Measurements from ENCODE around the gene RHBDD2. TPM values are rescaled to one million over a fixed set of nuclear protein-coding genes. Genes with fewer than 3 reads are reported as not detected.

RHBDD2 gene
- total and polyA plus RNA-seq, 9 of the 15 experiments (the other 6 are each of a cell fraction or from before 2014, with no cell fraction given) = 3.3 to 36.7 (median 17.9) TPM

- TF ChIP-seq, protein P1, sequence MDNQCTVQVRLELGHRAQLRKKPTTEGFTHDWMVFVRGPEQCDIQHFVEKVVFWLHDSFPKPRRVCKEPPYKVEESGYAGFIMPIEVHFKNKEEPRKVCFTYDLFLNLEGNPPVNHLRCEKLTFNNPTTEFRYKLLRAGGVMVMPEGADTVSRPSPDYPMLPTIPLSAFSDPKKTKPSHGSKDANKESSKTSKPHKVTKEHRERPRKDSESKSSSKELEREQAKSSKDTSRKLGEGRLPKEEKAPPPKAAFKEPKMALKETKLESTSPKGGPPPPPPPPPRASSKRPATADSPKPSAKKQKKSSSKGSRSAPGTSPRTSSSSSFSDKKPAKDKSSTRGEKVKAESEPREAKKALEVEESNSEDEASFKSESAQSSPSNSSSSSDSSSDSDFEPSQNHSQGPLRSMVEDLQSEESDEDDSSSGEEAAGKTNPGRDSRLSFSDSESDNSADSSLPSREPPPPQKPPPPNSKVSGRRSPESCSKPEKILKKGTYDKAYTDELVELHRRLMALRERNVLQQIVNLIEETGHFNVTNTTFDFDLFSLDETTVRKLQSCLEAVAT (IDR thresholded peaks at IDR 0.05) = peak in 1 of 2 experiments; percentile 14; a peak in 1 of 4 replicates
- TF ChIP-seq ZNF174 (CRISPR knock-in tag; IDR thresholded peaks at IDR 0.05) (no peak), C11orf30 (IDR thresholded peaks at IDR 0.05; ENCODE audit: low read depth) (peak; percentile 72), KDM1A (IDR thresholded peaks at IDR 0.05) (peak; percentile 69 to 81), ZKSCAN8 (CRISPR knock-in tag; IDR thresholded peaks at IDR 0.05) (no peak), MXD1 (CRISPR knock-in tag; IDR thresholded peaks at IDR 0.05; ENCODE audit: borderline replicate concordance, poor library complexity, severe bottlenecking) (no peak), ZFPM2 (CRISPR knock-in tag; IDR thresholded peaks at IDR 0.05) (no peak), ADNP (tag; IDR thresholded peaks at IDR 0.05) (peak; percentile 82), ZNF407 (IDR thresholded peaks at IDR 0.05; ENCODE audit: low read depth) (no peak)
- TF ChIP-seq, protein P2, sequence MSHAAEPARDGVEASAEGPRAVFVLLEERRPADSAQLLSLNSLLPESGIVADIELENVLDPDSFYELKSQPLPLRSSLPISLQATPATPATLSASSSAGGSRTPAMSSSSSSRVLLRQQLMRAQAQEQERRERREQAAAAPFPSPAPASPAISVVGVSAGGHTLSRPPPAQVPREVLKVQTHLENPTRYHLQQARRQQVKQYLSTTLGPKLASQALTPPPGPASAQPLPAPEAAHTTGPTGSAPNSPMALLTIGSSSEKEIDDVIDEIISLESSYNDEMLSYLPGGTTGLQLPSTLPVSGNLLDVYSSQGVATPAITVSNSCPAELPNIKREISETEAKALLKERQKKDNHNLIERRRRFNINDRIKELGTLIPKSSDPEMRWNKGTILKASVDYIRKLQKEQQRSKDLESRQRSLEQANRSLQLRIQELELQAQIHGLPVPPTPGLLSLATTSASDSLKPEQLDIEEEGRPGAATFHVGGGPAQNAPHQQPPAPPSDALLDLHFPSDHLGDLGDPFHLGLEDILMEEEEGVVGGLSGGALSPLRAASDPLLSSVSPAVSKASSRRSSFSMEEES (CRISPR knock-in tag; IDR thresholded peaks at IDR 0.05) = no peak
- TF ChIP-seq, protein P3, sequence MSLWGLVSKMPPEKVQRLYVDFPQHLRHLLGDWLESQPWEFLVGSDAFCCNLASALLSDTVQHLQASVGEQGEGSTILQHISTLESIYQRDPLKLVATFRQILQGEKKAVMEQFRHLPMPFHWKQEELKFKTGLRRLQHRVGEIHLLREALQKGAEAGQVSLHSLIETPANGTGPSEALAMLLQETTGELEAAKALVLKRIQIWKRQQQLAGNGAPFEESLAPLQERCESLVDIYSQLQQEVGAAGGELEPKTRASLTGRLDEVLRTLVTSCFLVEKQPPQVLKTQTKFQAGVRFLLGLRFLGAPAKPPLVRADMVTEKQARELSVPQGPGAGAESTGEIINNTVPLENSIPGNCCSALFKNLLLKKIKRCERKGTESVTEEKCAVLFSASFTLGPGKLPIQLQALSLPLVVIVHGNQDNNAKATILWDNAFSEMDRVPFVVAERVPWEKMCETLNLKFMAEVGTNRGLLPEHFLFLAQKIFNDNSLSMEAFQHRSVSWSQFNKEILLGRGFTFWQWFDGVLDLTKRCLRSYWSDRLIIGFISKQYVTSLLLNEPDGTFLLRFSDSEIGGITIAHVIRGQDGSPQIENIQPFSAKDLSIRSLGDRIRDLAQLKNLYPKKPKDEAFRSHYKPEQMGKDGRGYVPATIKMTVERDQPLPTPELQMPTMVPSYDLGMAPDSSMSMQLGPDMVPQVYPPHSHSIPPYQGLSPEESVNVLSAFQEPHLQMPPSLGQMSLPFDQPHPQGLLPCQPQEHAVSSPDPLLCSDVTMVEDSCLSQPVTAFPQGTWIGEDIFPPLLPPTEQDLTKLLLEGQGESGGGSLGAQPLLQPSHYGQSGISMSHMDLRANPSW (CRISPR knock-in tag; IDR thresholded peaks at IDR 0.05) = no peak
Measured at GRCh38 chr7:75875113-75876080, 3.4 kb upstream of the RHBDD2 start (continued).

Measured in K562 (cell line).